ENCODE measurements around the gene PAAF1.
"Not testable (repeated sequence)": the region's sequence is repeated elsewhere in the genome, so short reads cannot be mapped to it uniquely, and the experiment has no call there.

The PAAF1 gene

DNA sequence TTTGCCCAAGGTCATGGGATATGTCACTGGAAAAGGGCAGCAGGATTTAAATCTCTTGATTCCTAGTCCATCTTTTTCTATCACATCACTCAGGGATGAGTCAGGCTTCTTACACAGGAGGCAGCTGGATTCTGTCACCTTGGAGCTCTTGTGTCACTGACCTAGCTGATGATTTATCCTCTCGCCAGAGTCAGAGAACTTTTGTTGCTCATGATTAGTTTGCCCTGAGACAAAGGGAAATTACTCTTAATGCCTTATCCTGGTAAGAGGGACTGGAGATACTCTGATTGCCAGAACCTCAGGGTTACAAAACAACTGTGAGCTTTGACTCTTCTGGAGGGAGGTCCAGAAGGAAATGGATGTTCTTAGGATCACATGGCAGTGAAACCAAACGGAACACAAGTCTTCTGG lies 10.2 kb upstream of the PAAF1 start:
- TF ChIP-seq, protein P1, sequence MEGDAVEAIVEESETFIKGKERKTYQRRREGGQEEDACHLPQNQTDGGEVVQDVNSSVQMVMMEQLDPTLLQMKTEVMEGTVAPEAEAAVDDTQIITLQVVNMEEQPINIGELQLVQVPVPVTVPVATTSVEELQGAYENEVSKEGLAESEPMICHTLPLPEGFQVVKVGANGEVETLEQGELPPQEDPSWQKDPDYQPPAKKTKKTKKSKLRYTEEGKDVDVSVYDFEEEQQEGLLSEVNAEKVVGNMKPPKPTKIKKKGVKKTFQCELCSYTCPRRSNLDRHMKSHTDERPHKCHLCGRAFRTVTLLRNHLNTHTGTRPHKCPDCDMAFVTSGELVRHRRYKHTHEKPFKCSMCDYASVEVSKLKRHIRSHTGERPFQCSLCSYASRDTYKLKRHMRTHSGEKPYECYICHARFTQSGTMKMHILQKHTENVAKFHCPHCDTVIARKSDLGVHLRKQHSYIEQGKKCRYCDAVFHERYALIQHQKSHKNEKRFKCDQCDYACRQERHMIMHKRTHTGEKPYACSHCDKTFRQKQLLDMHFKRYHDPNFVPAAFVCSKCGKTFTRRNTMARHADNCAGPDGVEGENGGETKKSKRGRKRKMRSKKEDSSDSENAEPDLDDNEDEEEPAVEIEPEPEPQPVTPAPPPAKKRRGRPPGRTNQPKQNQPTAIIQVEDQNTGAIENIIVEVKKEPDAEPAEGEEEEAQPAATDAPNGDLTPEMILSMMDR (conservative IDR thresholded peaks at IDR 0.05; ENCODE audit: low read length): no peak
- no peak overlapping the region for H3K4me3 ChIP-seq (ENCODE audit: low read length)
- peak; percentile 88 for DNase-seq (ENCODE audit: low read depth)

- DNase-seq (ENCODE audit: low read depth): no peak
- H3K4me3 ChIP-seq (ENCODE audit: low read length): no peak overlapping the region
- TF ChIP-seq, protein P1 (conservative IDR thresholded peaks at IDR 0.05; ENCODE audit: low read length): no peak
Observed at GRCh38 chr11:73869332-73869949, 7.4 kb upstream of the PAAF1 start.

- no peak overlapping the region for H3K4me3 ChIP-seq (ENCODE audit: low read length)
- TF ChIP-seq, protein P1 (conservative IDR thresholded peaks at IDR 0.05; ENCODE audit: low read length): no peak
- no peak for DNase-seq (ENCODE audit: low read depth)
Observed at GRCh38 chr11:73870261-73870660, 6.5 kb upstream of the PAAF1 start.

DNA sequence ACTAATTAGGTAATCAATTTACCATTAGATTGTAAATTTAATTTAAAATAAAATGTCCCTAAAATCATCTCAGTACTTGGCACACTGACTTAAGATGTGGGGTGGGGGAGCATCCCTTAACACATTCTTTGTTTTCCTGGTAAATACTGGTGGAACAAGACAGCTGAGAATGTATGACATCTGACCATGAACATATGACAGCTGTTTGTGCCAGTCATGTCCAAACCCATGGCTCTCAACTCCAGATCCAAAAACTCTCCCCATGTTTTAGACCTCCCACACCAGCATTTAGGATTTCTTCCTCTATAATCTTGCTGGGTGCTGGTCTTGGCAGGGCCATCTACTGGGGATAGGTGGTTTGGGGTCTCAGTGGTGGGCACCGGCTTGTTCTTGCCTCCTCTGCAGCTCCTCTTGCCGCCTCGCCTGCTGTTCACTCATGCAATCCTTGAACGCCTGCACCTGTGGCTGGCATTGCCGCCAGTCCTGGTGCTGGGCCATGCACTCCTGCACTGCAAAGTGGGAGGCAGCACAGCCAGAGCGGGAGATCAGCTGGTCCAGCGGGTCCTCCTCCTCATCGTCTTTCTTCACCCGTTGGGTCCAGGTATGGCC lies 3.9 kb upstream of the PAAF1 start:
- H3K4me3 ChIP-seq (ENCODE audit: low read length): no peak overlapping the region
- DNase-seq (ENCODE audit: low read depth): no peak
- TF ChIP-seq, protein P1 (conservative IDR thresholded peaks at IDR 0.05; ENCODE audit: low read length): no peak

DNA sequence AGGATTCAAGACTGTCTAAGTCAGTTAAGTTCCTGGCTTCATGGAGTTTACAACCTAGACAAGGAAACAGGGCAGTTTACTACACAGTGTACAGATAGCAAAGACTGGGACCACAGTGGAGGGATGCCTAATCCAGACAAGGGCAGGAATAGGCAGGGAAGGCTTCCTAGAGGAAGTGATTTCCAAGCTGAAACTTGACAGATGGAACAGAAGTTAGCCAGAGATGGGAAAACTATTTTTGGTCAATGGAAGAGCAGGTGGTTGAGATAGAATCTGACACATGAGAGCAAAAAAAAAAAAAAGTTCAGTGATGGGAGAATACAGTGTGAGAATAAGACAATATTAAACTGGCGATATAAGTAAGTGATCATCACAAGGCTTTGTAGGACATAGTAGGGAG lies 1.4 kb upstream of the PAAF1 start:
- no peak for DNase-seq (ENCODE audit: low read depth)
- TF ChIP-seq, protein P1 (conservative IDR thresholded peaks at IDR 0.05; ENCODE audit: low read length): no peak
- H3K4me3 ChIP-seq (ENCODE audit: low read length): peak overlapping the region; percentile 87

- peak overlapping the region; percentile 87 for H3K4me3 ChIP-seq (ENCODE audit: low read length)
- TF ChIP-seq, protein P1 (conservative IDR thresholded peaks at IDR 0.05; ENCODE audit: low read length): no peak
- no peak for DNase-seq (ENCODE audit: low read depth)
Observed at GRCh38 chr11:73875840-73876239, 959 bp upstream of the PAAF1 start.

DNA sequence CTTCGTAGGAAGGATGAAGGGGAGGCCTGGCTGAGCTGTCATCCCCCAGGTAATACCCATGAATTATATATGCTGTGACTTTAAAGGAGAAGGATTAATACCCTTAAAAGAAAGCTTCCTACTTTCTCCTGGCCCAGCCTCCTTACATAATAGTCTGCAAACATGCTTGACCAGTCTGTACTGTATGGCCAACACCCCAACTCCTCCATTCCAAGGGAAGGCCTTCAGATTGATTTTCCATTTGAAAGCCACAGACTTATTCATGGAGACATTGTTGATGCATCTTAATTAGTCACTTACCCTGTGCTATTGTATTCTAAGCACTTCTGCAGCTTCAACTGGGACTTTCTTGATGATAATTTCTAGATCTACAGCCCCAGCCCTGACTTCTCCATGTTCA lies 2.0 kb downstream of the PAAF1 start:
- no peak for DNase-seq (ENCODE audit: low read depth)
- H3K4me3 ChIP-seq (ENCODE audit: low read length): no peak overlapping the region
- TF ChIP-seq, protein P1 (conservative IDR thresholded peaks at IDR 0.05; ENCODE audit: low read length): no peak

DNA sequence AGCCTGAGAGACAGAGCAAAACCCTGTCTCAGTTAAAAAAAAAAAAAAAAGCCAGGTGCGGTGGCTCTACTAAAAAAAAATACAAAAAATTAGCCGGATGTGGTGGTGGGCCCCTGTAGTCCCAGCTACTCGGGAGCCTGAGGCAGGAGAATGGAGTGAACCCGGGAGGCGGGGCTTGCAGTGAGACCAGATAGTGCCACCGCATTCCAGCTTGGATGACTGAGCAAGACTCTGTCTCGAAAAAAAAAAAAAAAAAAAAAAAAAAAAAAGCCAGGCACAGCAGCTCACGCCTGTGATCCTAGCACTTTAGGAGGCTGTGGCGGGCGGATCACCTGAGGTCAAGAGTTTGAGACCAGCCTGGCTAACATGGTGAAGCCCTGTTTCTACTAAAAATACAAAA lies 3.6 kb downstream of the PAAF1 start:
- DNase-seq (ENCODE audit: low read depth); H3K4me3 ChIP-seq (ENCODE audit: low read length): not testable (repeated sequence)

Data from AG10803 (cell line).